ENCODE results near the gene ZNF716.
"Not testable (repeated sequence)": the region's sequence is repeated elsewhere in the genome, so short reads cannot be mapped to it uniquely, and the experiment has no call there.

Gene ZNF716

GRCh38 chr7:57449904-57450303 is at the start of gene ZNF716:
TSS of gene ZNF716 (plus strand) at chr7:57450177. CDS start at chr7:57450289, 112 bp downstream.
- no peak for DNase-seq (ENCODE audit: low read depth, low spot score)

GRCh38 chr7:57400531-57401155 is 49.3 kb upstream of the ZNF716 start:
- DNase-seq (ENCODE audit: low read depth, low spot score), result no peak

GRCh38 chr7:57403051-57403450 is 46.9 kb upstream of the ZNF716 start:
- DNase-seq (ENCODE audit: low read depth, low spot score), result not testable (repeated sequence)

DNA sequence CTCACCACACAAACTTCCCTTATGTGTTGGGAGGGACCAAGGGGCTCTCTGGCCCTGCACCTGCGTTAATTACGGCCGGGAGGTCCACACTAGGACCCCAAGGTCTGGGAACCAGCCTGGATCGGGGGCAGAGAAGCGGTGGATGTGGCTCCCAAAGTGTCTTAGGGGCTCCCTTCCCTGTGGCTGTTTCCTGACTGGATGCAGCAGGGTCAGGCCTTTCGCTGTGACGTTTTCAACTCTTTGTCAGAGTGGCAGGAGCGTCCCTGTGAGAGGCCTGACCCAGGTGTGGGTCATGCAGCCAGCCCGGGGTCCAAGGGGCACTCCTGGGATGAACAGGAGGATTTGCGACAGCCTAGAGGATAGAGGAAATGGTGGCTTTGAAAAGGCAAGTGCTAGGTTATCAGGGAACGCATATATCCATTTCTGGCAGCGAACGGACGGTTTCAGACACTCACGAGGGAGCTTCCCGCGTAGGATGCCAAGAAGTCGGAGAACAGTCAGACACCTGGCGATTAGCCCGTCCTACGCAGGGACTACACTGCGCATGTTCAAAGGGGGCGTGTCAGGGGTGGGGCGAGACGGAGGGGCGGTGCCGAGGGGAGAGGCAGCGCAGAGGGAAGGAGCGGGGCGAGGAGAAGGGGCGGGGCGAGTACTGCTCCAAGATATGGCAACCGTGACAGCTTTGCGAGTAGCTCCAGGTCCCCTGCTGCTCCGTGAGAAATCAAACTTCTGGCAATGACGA is 46.2 kb upstream of the ZNF716 start:
- DNase-seq (ENCODE audit: low read depth, low spot score), result no peak

- DNase-seq (ENCODE audit: low read depth, low spot score), result no peak
These were observed 45.5 kb upstream of the ZNF716 start for GRCh38 chr7:57404343-57404966.

GRCh38 chr7:57404967-57405421 is 45.0 kb upstream of the ZNF716 start:
- no peak for DNase-seq (ENCODE audit: low read depth, low spot score)

GRCh38 chr7:57407125-57407524 is 42.9 kb upstream of the ZNF716 start:
- DNase-seq (ENCODE audit: low read depth, low spot score), result no peak

DNA sequence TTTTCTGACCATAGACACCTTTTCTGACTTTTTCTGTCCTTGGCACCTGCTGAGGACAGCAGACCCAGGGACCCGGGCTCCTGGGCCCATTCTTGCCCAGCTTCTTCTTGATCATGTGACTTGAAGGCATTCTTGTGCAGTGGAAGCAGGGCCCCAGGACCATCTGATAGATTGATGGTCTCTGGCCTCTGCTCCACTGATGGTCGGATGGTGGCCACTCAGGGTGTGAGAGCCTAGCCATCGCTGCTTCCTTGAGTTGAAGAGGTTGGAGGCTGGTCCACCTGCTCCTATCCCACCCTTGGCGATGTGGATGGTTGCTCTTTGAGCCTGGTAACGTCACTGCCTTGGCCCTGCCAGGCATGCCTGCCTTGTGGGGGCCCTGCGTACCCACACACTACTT is 37.8 kb upstream of the ZNF716 start:
- DNase-seq (ENCODE audit: low read depth, low spot score), result no peak

DNA sequence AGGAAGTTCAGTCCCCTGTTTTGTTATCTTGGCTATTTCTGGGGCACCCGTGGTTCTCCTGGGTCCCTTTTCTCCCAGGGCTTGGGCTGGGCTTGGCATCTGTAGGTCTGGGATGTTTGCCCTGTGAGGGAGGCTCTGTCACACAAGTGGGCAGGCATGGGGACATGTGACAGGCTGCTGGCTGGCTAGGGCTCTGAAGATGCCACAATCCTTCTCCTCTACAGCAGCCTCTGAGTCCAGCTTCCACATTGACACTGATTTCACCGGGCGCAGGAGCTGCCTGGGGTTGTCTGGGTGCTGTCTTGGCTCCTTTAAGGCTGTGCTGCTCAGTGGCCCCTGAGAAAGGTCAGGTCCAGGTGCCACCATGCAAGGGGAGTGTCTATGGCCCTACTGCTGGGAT is 37.4 kb upstream of the ZNF716 start:
- DNase-seq (ENCODE audit: low read depth, low spot score), result no peak

DNA sequence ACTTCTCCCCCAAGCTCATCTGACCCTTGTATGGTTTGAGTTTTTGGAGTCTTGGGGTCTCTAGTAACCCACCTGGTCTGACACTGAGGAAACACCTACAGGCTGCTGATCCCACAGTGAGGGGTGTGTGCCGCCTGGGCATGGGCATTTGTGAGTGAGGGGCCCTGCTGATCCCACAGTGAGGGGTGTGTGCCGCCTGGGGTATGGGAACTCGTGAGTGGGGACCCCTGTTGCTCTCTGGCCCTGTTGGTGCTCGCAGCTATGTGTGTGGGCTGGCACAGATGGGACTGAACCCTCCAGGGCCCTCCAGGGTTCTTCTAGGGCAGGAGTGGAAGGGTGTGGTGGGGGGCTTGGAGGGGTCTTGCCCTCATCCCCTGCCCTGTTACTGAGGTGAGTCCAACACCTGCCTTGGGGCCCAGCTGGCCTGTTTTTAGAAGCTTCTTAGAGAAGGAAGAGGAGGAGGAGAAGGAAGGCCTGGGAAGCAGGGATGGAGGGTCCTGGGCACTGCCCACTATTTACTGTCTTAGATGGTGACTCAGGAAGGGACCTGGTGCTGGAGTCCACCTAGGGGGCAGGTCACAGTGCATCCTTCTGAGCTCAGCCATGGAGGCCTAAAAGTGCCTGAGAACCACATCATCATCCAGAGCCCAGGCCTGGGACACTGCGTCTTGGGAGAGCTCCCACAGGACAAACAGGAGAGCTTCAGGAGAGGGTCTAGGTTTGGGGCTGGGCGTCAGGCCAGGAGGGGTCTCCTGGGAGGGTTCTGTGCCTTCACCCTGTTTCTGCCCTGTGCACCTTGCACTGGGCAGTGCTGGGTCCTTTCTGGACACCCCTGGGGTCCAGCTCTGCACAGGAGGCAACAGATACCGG is 36.2 kb upstream of the ZNF716 start:
- no peak for DNase-seq (ENCODE audit: low read depth, low spot score)

- DNase-seq (ENCODE audit: low read depth, low spot score), result no peak
These were observed 35.6 kb upstream of the ZNF716 start for GRCh38 chr7:57414415-57414814.

GRCh38 chr7:57414852-57415251 is 35.1 kb upstream of the ZNF716 start:
- DNase-seq (ENCODE audit: low read depth, low spot score), result no peak

DNA sequence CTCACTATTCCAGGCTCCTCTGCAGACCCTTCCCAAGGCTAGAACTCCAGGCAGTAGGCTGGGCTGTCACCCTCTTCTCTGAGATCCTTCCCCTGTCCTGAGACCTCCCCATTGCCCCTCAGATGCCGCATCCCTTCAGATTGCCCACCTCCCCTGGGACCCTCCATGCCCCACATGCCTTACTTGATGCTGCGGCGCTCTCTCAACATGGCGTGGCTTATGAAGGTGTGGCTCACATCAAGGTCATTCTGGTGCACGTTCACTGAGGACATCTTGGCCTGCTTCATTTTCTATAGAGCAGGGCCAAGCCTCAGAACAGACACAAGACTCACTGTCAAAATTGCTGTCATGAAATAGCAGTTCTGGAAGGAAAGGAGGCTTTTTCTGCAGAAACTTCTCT is 34.7 kb upstream of the ZNF716 start:
- no peak for DNase-seq (ENCODE audit: low read depth, low spot score)

- DNase-seq (ENCODE audit: low read depth, low spot score), result no peak
These were observed 34.2 kb upstream of the ZNF716 start for GRCh38 chr7:57415730-57416129.

DNA sequence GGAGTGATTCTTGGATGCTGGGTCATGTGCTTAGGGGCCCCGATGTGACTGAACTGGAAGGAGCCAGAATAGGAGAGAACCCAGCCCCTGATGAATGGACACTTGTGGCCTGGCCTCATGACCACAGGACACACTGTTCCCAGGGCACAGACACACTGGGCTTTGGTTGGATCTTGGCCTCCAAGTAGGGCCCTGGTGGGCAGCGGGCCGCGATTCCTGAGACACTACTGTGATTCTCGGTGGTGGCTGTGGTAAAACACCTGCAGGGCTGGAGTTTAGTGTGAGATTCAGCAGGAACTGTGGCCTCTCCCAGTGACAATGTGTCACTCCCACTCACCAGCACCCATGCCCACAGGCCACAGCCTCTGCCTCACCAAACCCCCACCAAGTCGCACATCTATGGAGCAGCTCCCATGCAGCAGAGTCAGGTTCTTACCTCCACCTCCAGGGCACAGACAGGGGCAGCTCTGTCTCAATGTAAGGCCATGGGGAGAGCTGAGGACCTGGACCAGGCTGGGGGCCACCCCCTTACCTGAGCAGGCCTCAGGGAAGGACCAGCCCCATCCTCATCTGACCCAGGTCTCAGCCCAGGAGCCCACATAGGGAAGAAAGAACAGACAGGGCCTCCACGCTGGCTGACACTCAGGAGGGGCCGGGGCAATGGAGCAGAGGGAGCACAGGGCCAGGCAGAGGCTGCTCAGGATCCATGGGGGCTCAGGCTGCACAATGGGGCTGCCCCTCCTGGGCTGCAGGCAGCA is 33.2 kb upstream of the ZNF716 start:
- no peak for DNase-seq (ENCODE audit: low read depth, low spot score)

GRCh38 chr7:57417736-57418135 is 32.2 kb upstream of the ZNF716 start:
- no peak for DNase-seq (ENCODE audit: low read depth, low spot score)

- no peak for DNase-seq (ENCODE audit: low read depth, low spot score)
These were observed 26.2 kb upstream of the ZNF716 start for GRCh38 chr7:57423768-57424167.

- DNase-seq (ENCODE audit: low read depth, low spot score), result no peak
These were observed 25.3 kb upstream of the ZNF716 start for GRCh38 chr7:57424515-57425238.

DNA sequence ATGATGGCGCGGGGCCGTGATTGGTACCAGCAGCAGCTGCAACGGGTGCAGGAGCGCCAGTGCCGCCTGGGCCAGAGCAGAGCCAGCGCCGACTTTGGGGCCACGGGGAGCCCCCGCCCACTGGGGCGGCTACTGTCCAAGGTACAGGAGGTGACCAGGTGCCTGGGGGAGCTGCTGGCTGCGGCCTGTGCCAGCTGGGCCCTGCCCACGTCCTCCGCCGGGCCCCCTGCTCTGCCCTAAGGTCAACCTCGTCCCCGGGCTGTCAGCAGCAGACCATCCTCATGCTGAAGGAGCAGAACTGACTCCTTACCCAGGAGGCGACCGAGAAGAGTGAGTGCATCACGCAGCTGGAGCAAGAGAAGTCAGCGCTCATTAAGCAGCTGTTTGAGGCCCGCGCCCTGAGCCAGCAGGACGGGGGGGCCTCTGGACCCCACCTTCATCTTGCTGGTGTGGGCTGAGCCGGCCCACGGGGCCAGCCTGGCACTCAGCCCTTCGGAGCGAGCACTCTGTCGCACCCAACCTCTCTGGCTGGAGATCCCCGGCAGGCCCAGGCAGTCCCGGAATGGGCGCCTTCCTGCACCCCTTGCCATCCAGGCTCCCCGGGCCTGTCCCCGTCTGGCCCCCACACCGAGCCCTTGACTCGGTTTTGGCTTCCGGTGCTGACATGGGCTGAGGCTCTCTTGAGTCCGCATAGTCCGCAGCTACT is 24.6 kb upstream of the ZNF716 start:
- DNase-seq (ENCODE audit: low read depth, low spot score), result no peak

All from astrocyte of the hippocampus (primary cell).